Measurements from ENCODE around the gene ACRBP. TPM values are rescaled to one million over a fixed set of nuclear protein-coding genes. Genes with fewer than 3 reads are reported as not detected.

Gene ACRBP
- polyA plus RNA-seq, 3 donors, result 3.5 to 4.7 (median 4.6) TPM

Other genes with a start within 250 kb of the ACRBP start
- gene CD27, start 202.5 kb downstream of the ACRBP start, polyA plus RNA-seq (ENCODE audit: insufficient read length in 3 of 3), result under 1 TPM; 0.31 to 0.98 (median 0.85) TPM
- 10 to 100 TPM; 13.5 to 23.0 (median 20.5) TPM for gene TAPBPL, start 195.4 kb downstream of the ACRBP start, polyA plus RNA-seq (ENCODE audit: insufficient read length in 3 of 3)
- 10 to 100 TPM in 1 of 3 donors, 1 to 10 TPM in 2; 5.8 to 12.7 (median 9.0) TPM for gene VAMP1, start 176.8 kb downstream of the ACRBP start, polyA plus RNA-seq (ENCODE audit: insufficient read length in 3 of 3)
- gene MRPL51, start 154.2 kb downstream of the ACRBP start, polyA plus RNA-seq (ENCODE audit: insufficient read length in 3 of 3), result 100 to 1,000 TPM; 191 to 204 (median 196) TPM
- 10 to 100 TPM; 53.5 to 57.1 (median 56.0) TPM for gene NCAPD2, start 153.3 kb downstream of the ACRBP start, polyA plus RNA-seq (ENCODE audit: insufficient read length in 3 of 3)
- 1,000 to 10,000 TPM; 1,949 to 2,148 (median 2,005) TPM for gene GAPDH, start 112.9 kb downstream of the ACRBP start, polyA plus RNA-seq (ENCODE audit: insufficient read length in 3 of 3)
- 10 to 100 TPM; 10.2 to 12.2 (median 11.9) TPM for gene IFFO1, start 91.4 kb downstream of the ACRBP start, polyA plus RNA-seq (ENCODE audit: insufficient read length in 3 of 3)
- 10 to 100 TPM; 22.2 to 24.5 (median 24.4) TPM for gene NOP2, start 79.1 kb downstream of the ACRBP start, polyA plus RNA-seq (ENCODE audit: insufficient read length in 3 of 3)
- 100 to 1,000 TPM; 277 to 287 (median 283) TPM for gene CHD4, start 40.1 kb downstream of the ACRBP start, polyA plus RNA-seq (ENCODE audit: insufficient read length in 3 of 3)
- 1 to 10 TPM in 2 of 3 donors, under 1 TPM in 1; 0.75 to 1.3 (median 1.2) TPM for gene LPAR5, start 11.5 kb downstream of the ACRBP start, polyA plus RNA-seq (ENCODE audit: insufficient read length in 3 of 3)
- 100 to 1,000 TPM; 125 to 134 (median 128) TPM for gene ING4, start 15.7 kb upstream of the ACRBP start, polyA plus RNA-seq (ENCODE audit: insufficient read length in 3 of 3)
- gene ZNF384, start 41.9 kb upstream of the ACRBP start, polyA plus RNA-seq (ENCODE audit: insufficient read length in 3 of 3), result 10 to 100 TPM; 73.2 to 86.0 (median 76.1) TPM
- 1 to 10 TPM; 8.1 to 9.0 (median 8.9) TPM for gene PIANP, start 53.4 kb upstream of the ACRBP start, polyA plus RNA-seq (ENCODE audit: insufficient read length in 3 of 3)
- gene COPS7A, start 76.6 kb upstream of the ACRBP start, polyA plus RNA-seq (ENCODE audit: insufficient read length in 3 of 3), result 10 to 100 TPM; 58.7 to 69.4 (median 63.4) TPM
- 100 to 1,000 TPM; 184 to 208 (median 196) TPM for gene MLF2, start 105.7 kb upstream of the ACRBP start, polyA plus RNA-seq (ENCODE audit: insufficient read length in 3 of 3)
- gene PTMS, start 118.9 kb upstream of the ACRBP start, polyA plus RNA-seq (ENCODE audit: insufficient read length in 3 of 3), result 100 to 1,000 TPM; 498 to 577 (median 564) TPM
- 1 to 10 TPM in 1 of 3 donors, under 1 TPM in 2; 0.75 to 1.7 (median 0.90) TPM for gene LAG3, start 125.1 kb upstream of the ACRBP start, polyA plus RNA-seq (ENCODE audit: insufficient read length in 3 of 3)
- 10 to 100 TPM; 28.0 to 32.4 (median 31.7) TPM for gene CD4, start 142.1 kb upstream of the ACRBP start, polyA plus RNA-seq (ENCODE audit: insufficient read length in 3 of 3)
- 10 to 100 TPM; 22.1 to 28.7 (median 24.7) TPM for gene GPR162, start 174.4 kb upstream of the ACRBP start, polyA plus RNA-seq (ENCODE audit: insufficient read length in 3 of 3)
- gene P3H3, start 181.0 kb upstream of the ACRBP start, polyA plus RNA-seq (ENCODE audit: insufficient read length in 3 of 3), result 10 to 100 TPM; 22.8 to 27.5 (median 24.6) TPM
- 1 to 10 TPM; 3.7 to 4.3 (median 4.3) TPM for gene GNB3, start 193.5 kb upstream of the ACRBP start, polyA plus RNA-seq (ENCODE audit: insufficient read length in 3 of 3)
- gene CDCA3, start 203.9 kb upstream of the ACRBP start, polyA plus RNA-seq (ENCODE audit: insufficient read length in 3 of 3), result 10 to 100 TPM; 20.5 to 23.3 (median 22.7) TPM
- gene USP5, start 204.7 kb upstream of the ACRBP start, polyA plus RNA-seq (ENCODE audit: insufficient read length in 3 of 3), result 10 to 100 TPM; 56.7 to 63.5 (median 61.2) TPM
- 100 to 1,000 TPM; 611 to 637 (median 629) TPM for gene TPI1, start 220.1 kb upstream of the ACRBP start, polyA plus RNA-seq (ENCODE audit: insufficient read length in 3 of 3)
- 10 to 100 TPM in 2 of 3 donors, 1 to 10 TPM in 1; 7.4 to 13.7 (median 13.2) TPM for gene SPSB2, start 225.9 kb upstream of the ACRBP start, polyA plus RNA-seq (ENCODE audit: insufficient read length in 3 of 3)

Data from right renal cortex interstitium (tissue), 3 donors.